Transverse colon (tissue), 4 donors: ENCODE measurements around the gene RRBP1. TPM values are rescaled to one million over a fixed set of nuclear protein-coding genes. Genes with fewer than 3 reads are reported as not detected.

Experiments
- DNase-seq: peaks from one replicate; pipeline ENCODE4 v3.0.0-alpha.2; 2019
- H3K27ac ChIP-seq, 4 donors: fragments of 200-600 bp; sonication (generic); 2 replicates each; pipeline ENCODE4 v1.5.1; 2016 to 2018; ENCODE audit warnings: inconsistent platforms in 4 of 4
- H3K27me3 ChIP-seq: fragments of 200-600 bp; sonication (generic); 2 replicates; pipeline ENCODE4 v1.5.1; 2017; ENCODE audit warnings: inconsistent platforms
- H3K36me3 ChIP-seq, 4 donors: fragments of 200-600 bp; sonication (generic); 2 replicates each; pipeline ENCODE4 v1.5.1; 2017 to 2019; ENCODE audit warnings: inconsistent platforms in 4 of 4
- H3K4me1 ChIP-seq, 4 donors: fragments of 200-600 bp; sonication (generic); 2 replicates each; pipeline ENCODE4 v1.5.1; 2017 to 2020; ENCODE audit warnings: inconsistent platforms in 4 of 4
- H3K4me3 ChIP-seq, 4 donors: fragments of 200-600 bp; sonication (generic); 1 replicate in 1 of 4; 2 replicates in 3 of 4; pipeline versions ENCODE4 v1.5.1 to v1.6.1; 2017 to 2019; ENCODE audit warnings: inconsistent platforms in 4 of 4
- H3K9me3 ChIP-seq, 2 donors: fragments of 200-600 bp; sonication (generic); 2 replicates each; pipeline ENCODE4 v1.5.1; 2017 to 2019; ENCODE audit warnings: inconsistent platforms in 2 of 2
- EP300 ChIP-seq: sonication (generic); formaldehyde crosslinking; IDR thresholded peaks from one replicate; pipeline ENCODE4 v1.6.1; 2017; ENCODE audit warnings: antibody characterized with exemption, low read depth
- POLR2A ChIP-seq: fragments of 450-650 bp; IDR thresholded peaks from one replicate; pipeline ENCODE4 v1.6.1; 2016; ENCODE audit warnings: antibody characterized with exemption, mild to moderate bottlenecking, moderate library complexity
- POLR2AphosphoS5 ChIP-seq, 3 donors: sonication (generic); formaldehyde crosslinking; IDR thresholded peaks; one replicate each; pipeline ENCODE4 v1.6.1; 2016; ENCODE audit warnings: antibody characterized with exemption in 3 of 3
- WGBS, 2 donors: methylation state at CpG; one replicate each; pipeline ENCODE4 v1.1.5; 2018; ENCODE audit warnings: low coverage in 1 of 2; 5-methylcytosine and 5-hydroxymethylcytosine counted together
- in situ Hi-C, 4 donors: fragments of 200-750 bp; cut with MboI; loops; one replicate each; pipeline versions ENCODE4 v1.15.0 to v1.15.1; 2017; ENCODE audit warnings: low sequenced_read_pairs in 3 of 4, low pct_ligation_motif_present in 1 of 4, low pct_unique_long_range_greater_than_20kb in 1 of 4
- intact Hi-C: fragments of 100-400 bp; cut with DNase I; formaldehyde crosslinking; loops from one replicate; pipeline ENCODE4 v1.15.1; 2023; ENCODE audit warnings: low total_unique reads
- total RNA-seq, 4 donors: library from RNA; depleted of rRNA; stranded (reverse); fragments of >200 nt; gene quantifications; one replicate each; pipeline ENCODE4 v1.1.0, GENCODE V29; 2016
- TF ChIP-seq, protein P1 (sequence below), 5 experiments: fragments of 200-600 bp in 3 of 5; fragments of 450-650 bp in 2 of 5; sonication (generic) in 3 of 5; IDR thresholded peaks; 1 replicate in 2 of 5; 2 replicates in 3 of 5; pipeline ENCODE4 v1.5.1; 2016 to 2017; ENCODE audit warnings: antibody characterized with exemption in 5 of 5, inconsistent platforms in 3 of 5, mild to moderate bottlenecking in 2 of 5, moderate library complexity in 1 of 5

RRBP1 gene
- total RNA-seq, 4 donors from 2014 or later = 219 to 403 (median 288) TPM

DNA sequence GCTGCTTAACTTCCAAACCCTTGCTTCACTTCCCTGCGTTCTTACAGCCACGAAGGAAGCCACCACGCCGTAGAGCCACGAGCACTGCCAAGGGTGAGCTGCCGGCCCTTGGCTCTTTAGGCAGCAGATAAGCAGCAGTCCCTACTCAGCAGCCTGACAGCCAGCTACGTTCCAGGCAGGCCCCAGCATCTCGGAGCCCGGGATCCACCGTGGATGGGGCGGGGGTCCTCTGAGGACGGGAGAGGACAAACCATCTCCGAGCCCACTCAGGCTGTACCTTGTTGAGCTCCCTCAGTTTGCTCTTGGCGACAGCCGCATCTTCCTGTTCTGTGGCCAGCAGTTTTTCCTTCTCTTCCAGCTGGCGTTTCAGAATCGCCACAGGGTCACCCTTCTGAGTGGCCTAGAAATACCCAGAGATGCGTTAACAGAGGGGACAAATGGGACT, 40.5 kb downstream of the RRBP1 start:
- Histone ChIP-seq H3K27me3 (no peaks in the 10 kb centered on the region), H3K9me3 (no peaks in the 10 kb centered on the region), H3K36me3 (peaks cover 0 to 28% (median 14%) of the 10 kb centered on the region in 4 donors), H3K27ac (no peak overlapping the region), H3K4me3 (no peak overlapping the region), H3K4me1 (peaks cover 17 to 29% (median 25%) of the 10 kb centered on the region in 4 donors)
- in situ Hi-C loops = loop anchor here in 2 of 4 donors (25.0 kb wide), 1 partner anchor 104 kb away; the partner anchor contains the start of gene BFSP1 (in 2 of the 2)
- intact Hi-C loops = no loop called here
- 83% methylated on average over 18 of the region's 18 CpGs; no CpG with 5 or more reads in 1 of the 2 donors for WGBS, 2 donors
- no peak for DNase-seq
- TF ChIP-seq POLR2AphosphoS5 (IDR thresholded peaks at IDR 0.05) = no peak
- TF ChIP-seq, protein P1, sequence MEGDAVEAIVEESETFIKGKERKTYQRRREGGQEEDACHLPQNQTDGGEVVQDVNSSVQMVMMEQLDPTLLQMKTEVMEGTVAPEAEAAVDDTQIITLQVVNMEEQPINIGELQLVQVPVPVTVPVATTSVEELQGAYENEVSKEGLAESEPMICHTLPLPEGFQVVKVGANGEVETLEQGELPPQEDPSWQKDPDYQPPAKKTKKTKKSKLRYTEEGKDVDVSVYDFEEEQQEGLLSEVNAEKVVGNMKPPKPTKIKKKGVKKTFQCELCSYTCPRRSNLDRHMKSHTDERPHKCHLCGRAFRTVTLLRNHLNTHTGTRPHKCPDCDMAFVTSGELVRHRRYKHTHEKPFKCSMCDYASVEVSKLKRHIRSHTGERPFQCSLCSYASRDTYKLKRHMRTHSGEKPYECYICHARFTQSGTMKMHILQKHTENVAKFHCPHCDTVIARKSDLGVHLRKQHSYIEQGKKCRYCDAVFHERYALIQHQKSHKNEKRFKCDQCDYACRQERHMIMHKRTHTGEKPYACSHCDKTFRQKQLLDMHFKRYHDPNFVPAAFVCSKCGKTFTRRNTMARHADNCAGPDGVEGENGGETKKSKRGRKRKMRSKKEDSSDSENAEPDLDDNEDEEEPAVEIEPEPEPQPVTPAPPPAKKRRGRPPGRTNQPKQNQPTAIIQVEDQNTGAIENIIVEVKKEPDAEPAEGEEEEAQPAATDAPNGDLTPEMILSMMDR (IDR thresholded peaks at IDR 0.05) = no peak
- no peak for TF ChIP-seq POLR2A
- no peak for TF ChIP-seq EP300

DNA sequence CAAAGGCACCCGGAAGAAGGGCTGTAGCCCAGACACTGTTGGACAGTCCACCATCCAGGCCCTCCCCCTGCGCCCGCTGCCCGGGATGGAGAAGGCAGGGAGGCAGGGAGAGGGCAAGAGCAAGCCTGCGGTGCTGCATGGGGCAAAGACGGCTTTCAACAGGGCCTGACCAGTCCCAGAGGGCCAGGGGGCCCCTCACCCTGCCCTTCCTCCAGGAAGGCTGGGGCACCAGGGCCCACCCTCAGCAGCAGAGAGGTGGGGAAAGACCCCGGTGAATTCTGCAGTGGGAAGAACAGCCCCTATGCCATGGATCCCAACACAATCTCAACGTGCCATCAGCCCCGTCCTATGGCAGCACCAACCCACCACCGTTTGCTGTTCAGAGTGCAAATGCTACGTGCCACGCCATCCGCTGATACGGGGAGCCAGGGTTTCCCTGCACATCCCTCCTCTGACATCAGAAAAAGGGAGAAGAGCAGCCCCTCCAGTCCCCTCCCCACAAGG, 41.1 kb downstream of the RRBP1 start:
- TF ChIP-seq, protein P1 (IDR thresholded peaks at IDR 0.05) = no peak
- TF ChIP-seq POLR2AphosphoS5 (IDR thresholded peaks at IDR 0.05) (no peak), POLR2A (no peak), EP300 (no peak)
- 96% methylated on average over 14 of the region's 14 CpGs; no CpG with 5 or more reads in 1 of the 2 donors for WGBS, 2 donors
- intact Hi-C loops (no loop called here), in situ Hi-C loops (loop anchor here in 2 of 4 donors (25.0 kb wide), 1 partner anchor 104 kb away; the partner anchor contains the start of gene BFSP1 (in 2 of the 2))
- peaks cover 0 to 28% (median 15%) of the 10 kb centered on the region in 4 donors for H3K36me3 ChIP-seq
- peaks cover 13 to 29% (median 19%) of the 10 kb centered on the region in 4 donors for H3K4me1 ChIP-seq
- DNase-seq = no peak
- H3K27ac ChIP-seq = no peak overlapping the region
- no peak overlapping the region for H3K4me3 ChIP-seq
- no peaks in the 10 kb centered on the region for H3K27me3 ChIP-seq
- no peaks in the 10 kb centered on the region for H3K9me3 ChIP-seq

DNA sequence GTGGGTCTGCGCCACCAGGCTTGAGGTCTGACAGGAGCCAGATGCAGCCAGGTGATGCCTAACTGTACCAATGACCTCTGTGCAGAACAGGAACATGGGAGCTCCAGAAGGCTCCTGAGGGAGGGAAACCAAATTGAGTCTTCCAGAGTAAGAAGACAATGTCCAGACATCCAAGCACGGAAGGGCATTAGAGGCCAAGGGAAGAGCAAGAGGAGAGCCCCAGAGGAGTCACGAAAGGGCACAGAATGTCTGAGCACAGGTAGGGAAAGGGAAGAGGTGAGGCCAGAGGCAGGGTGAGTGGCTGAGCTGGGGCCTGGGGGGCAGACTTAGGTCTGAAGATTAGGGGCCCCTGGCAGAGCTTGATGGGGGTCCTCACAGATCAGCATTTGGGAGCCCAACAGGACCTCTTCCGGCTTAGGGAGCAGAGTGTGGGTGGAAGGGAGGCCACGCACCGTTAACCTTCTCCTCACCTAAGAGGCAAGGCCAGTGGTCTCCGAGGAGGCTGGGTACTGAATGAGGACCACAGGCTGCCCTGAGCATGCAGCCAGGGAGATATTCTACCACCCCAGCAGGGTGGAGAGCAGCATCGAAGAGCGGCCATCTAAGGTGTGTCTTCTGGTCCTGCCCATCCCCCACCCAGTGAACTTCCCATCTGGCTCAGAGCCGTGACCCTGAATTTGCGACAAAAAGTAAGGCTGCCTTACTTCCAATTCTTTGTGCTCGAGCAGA, 41.7 kb downstream of the RRBP1 start:
- no peak for TF ChIP-seq POLR2AphosphoS5 (IDR thresholded peaks at IDR 0.05)
- TF ChIP-seq, protein P1 (IDR thresholded peaks at IDR 0.05) = no peak
- intact Hi-C loops (no loop called here), in situ Hi-C loops (loop anchor here in 2 of 4 donors (25.0 kb wide), 1 partner anchor 103 kb away; the partner anchor contains the start of gene BFSP1 (in 2 of the 2))
- no peak for DNase-seq
- Histone ChIP-seq H3K36me3 (peaks cover 0 to 33% (median 16%) of the 10 kb centered on the region in 4 donors), H3K27me3 (no peaks in the 10 kb centered on the region), H3K4me1 (peaks cover 13 to 29% (median 16%) of the 10 kb centered on the region in 4 donors), H3K27ac (no peak overlapping the region), H3K9me3 (no peaks in the 10 kb centered on the region), H3K4me3 (no peak overlapping the region)
- 85% methylated on average over 12 of the region's 12 CpGs; no CpG with 5 or more reads in 1 of the 2 donors for WGBS, 2 donors

DNA sequence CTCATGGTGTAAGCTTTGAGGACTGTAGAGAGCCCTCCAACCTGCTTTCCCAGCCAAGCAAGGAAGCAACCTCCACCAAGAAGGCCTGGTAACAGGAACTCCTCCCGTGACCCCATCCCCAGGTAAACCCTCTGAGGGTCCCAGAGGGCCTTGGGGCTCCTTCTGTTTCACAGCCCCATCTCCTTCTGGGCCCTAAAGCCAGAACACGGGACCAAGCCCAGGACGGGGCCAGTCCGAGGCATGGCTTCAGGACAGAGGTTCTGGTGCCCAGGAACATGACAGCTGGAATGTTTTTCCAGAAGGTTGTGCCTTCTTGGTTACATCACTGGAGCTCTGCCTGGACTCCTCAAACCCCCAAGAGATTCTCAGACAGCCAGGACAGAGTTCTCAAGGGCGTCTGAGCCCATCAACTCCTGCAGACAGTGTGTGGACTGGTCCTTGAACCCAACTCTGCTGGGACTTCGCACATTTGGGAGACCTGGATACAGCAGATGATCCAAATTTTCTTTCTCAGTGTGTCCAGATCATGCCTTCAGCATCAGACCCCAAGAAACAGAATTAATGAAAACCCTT, 43.1 kb downstream of the RRBP1 start:
- H3K27ac ChIP-seq = no peak overlapping the region
- in situ Hi-C loops = loop anchor here in 2 of 4 donors (25.0 kb wide), 1 partner anchor 102 kb away; the partner anchor contains the start of gene BFSP1 (in 2 of the 2)
- no peak for DNase-seq
- no peaks in the 10 kb centered on the region for H3K27me3 ChIP-seq
- peaks cover 0 to 37% (median 16%) of the 10 kb centered on the region in 4 donors for H3K36me3 ChIP-seq
- intact Hi-C loops = no loop called here
- H3K9me3 ChIP-seq = no peaks in the 10 kb centered on the region
- whole genome bisulfite sequencing, 2 donors = 71 to 81% methylated on average over 1 to 6 of the region's 6 CpGs
- H3K4me3 ChIP-seq = no peak overlapping the region
- H3K4me1 ChIP-seq = peaks cover 2 to 29% (median 6%) of the 10 kb centered on the region in 4 donors
- TF ChIP-seq, protein P1 (IDR thresholded peaks at IDR 0.05) = no peak
- no peak for TF ChIP-seq POLR2A
- no peak for TF ChIP-seq EP300
- TF ChIP-seq POLR2AphosphoS5 (IDR thresholded peaks at IDR 0.05) = no peak
